PC-9 (cell line): ENCODE data around the gene GFY. TPM values are rescaled to one million over a fixed set of nuclear protein-coding genes. Genes with fewer than 3 reads are reported as not detected.

Source experiments
- BruUV-seq: library from RNA; stranded (reverse); fragments of 400-500 nt; replicated peaks from 2 replicates; lab custom pipeline; 2021; lab: Mats Ljungman, UMichigan
- CTCF ChIA-PET: fragments of 300-600 bp; sonication (Branson Sonifier 250); formaldehyde crosslinking; loops from one replicate; lab custom pipeline; 2022; ENCODE audit warnings: antibody characterized with exemption; lab: Charles Lee
- POLR2A ChIA-PET: fragments of 300-600 bp; sonication (Branson Sonifier 250); formaldehyde crosslinking; loops from one replicate; lab custom pipeline; 2022; ENCODE audit warnings: antibody characterized with exemption; ENCODE audit not compliant: unreplicated experiment; lab: Charles Lee
- DNase-seq, 2 experiments: peaks; one replicate each; pipeline versions ENCODE4 v3.0.0 to v3.0.0-alpha.2; 2015 to 2022; ENCODE audit warnings: mixed read lengths in 1 of 2
- H2AFZ ChIP-seq: fragments of 200-600 bp; sonication (generic); 2 replicates; pipeline ENCODE4 v1.8.1; 2017; ENCODE audit warnings: antibody characterized with exemption
- H3F3A ChIP-seq: fragments of 200-600 bp; sonication (generic); 2 replicates; pipeline ENCODE4 v1.8.1; 2017; ENCODE audit warnings: antibody characterized with exemption, mild to moderate bottlenecking, low read depth; ENCODE audit not compliant: insufficient read depth
- H3K27ac ChIP-seq: fragments of 200-600 bp; sonication (generic); 2 replicates; pipeline ENCODE4 v1.6.1; 2016; ENCODE audit warnings: mixed run types
- H3K27me3 ChIP-seq: fragments of 200-600 bp; sonication (generic); 2 replicates; pipeline ENCODE4 v1.6.1; 2016; ENCODE audit warnings: low read depth, mixed run types; ENCODE audit not compliant: insufficient read depth
- H3K36me3 ChIP-seq: fragments of 200-600 bp; sonication (generic); 2 replicates; pipeline ENCODE4 v1.6.1; 2016; ENCODE audit warnings: low read depth, mixed run types
- H3K4me1 ChIP-seq: fragments of 200-600 bp; sonication (generic); replicated peaks from 2 replicates; pipeline ENCODE4 v1.6.1; 2016; ENCODE audit warnings: mixed run types; ENCODE audit not compliant: insufficient read depth
- H3K4me2 ChIP-seq: fragments of 200-600 bp; sonication (generic); 2 replicates; pipeline ENCODE4 v1.6.1; 2017; ENCODE audit warnings: mixed run types
- H3K4me3 ChIP-seq: fragments of 200-600 bp; sonication (generic); 2 replicates; pipeline ENCODE4 v1.6.1; 2016; ENCODE audit warnings: mixed run types
- H3K79me2 ChIP-seq: fragments of 200-600 bp; sonication (generic); 2 replicates; pipeline ENCODE4 v1.6.1; 2017; ENCODE audit warnings: low read depth, mixed run types
- H3K9me2 ChIP-seq: fragments of 200-600 bp; sonication (generic); 2 replicates; pipeline ENCODE4 v1.8.1; 2017; ENCODE audit warnings: mild to moderate bottlenecking; ENCODE audit not compliant: insufficient read depth
- H3K9me3 ChIP-seq: fragments of 200-600 bp; sonication (generic); 2 replicates; pipeline ENCODE4 v1.8.1; 2016; ENCODE audit warnings: low read depth; ENCODE audit not compliant: insufficient read depth
- H4K20me1 ChIP-seq: fragments of 200-600 bp; sonication (generic); 2 replicates; pipeline ENCODE4 v1.8.1; 2017; ENCODE audit not compliant: insufficient read depth
- CTCF ChIP-seq: fragments of 200-600 bp; sonication (generic); conservative IDR thresholded peaks from 2 replicates; pipeline ENCODE4 v1.6.1; 2017; ENCODE audit warnings: mixed run types, antibody characterized with exemption, mild to moderate bottlenecking, moderate library complexity
- EZH2 ChIP-seq: fragments of 200-600 bp; sonication (generic); IDR thresholded peaks from 2 replicates; pipeline ENCODE4 v1.8.0; 2017; ENCODE audit warnings: antibody characterized with exemption, low read depth
- intact Hi-C: fragments of 100-400 bp; cut with micrococcal nuclease; formaldehyde crosslinking; loops from one replicate; pipeline ENCODE4 v1.10.0; 2022; ENCODE audit not compliant: unreplicated experiment
- total RNA-seq: library from RNA; stranded (reverse); gene quantifications from 2 replicates; pipeline ENCODE4 v1.2.3, GENCODE V29; 2021

GFY gene
- total RNA-seq, 1 experiment from 2014 or later: not detected

GRCh38 chr19:49434907-49435583 lies 9.9 kb downstream of the GFY start:
- Histone ChIP-seq H3K4me3 (no peak overlapping the region), H3K4me1 (no peaks in the 10 kb centered on the region), H3K27ac (no peak overlapping the region), H3K4me2 (no peak overlapping the region), H3K36me3 (no peaks in the 10 kb centered on the region), H4K20me1 (no peaks in the 10 kb centered on the region), H2AFZ (no peak overlapping the region), H3F3A (peaks cover 7% of the 10 kb centered on the region; the same call in 1 of the 2 replicates), H3K9me2 (no peaks in the 10 kb centered on the region), H3K27me3 (peaks cover 42% of the 10 kb centered on the region), H3K79me2 (no peaks in the 10 kb centered on the region), H3K9me3 (no peaks in the 10 kb centered on the region)
- intact Hi-C loops: no loop called here
- BruUV-seq: no TSS peak
- CTCF ChIA-PET: no interaction called here
- no peak for DNase-seq
- POLR2A ChIA-PET: no interaction called here
- TF ChIP-seq EZH2: no peak
- no peak for TF ChIP-seq CTCF

- no peaks in the 10 kb centered on the region for H3K36me3 ChIP-seq
Observed at GRCh38 chr19:49435670-49436069, 10.5 kb downstream of the GFY start.

GRCh38 chr19:49436381-49437017 lies 11.3 kb downstream of the GFY start:
- Histone ChIP-seq H3K9me3 (no peaks in the 10 kb centered on the region), H4K20me1 (no peaks in the 10 kb centered on the region), H3K4me2 (no peak overlapping the region), H3K27me3 (peaks cover 43% of the 10 kb centered on the region), H3K36me3 (no peaks in the 10 kb centered on the region), H3K27ac (no peak overlapping the region), H3K4me3 (no peak overlapping the region), H3F3A (peaks cover 15% of the 10 kb centered on the region; the same call in 1 of the 2 replicates), H3K9me2 (no peaks in the 10 kb centered on the region), H3K4me1 (no peaks in the 10 kb centered on the region), H3K79me2 (no peaks in the 10 kb centered on the region), H2AFZ (no peak overlapping the region)
- DNase-seq: no peak
- intact Hi-C loops: no loop called here
- no TSS peak for BruUV-seq
- no peak for TF ChIP-seq EZH2
- TF ChIP-seq CTCF: no peak
- ChIA-PET POLR2A (no interaction called here), CTCF (interaction anchor here (0.7 kb wide), 1 partner anchor 83 kb away, joined by 3 read pairs; no protein-coding TSS in a partner anchor)

More at GRCh38 chr19:49435670-49436069, 10.5 kb downstream of the GFY start:
- no peak overlapping the region for H3K27ac ChIP-seq
- no peaks in the 10 kb centered on the region for H3K4me1 ChIP-seq
- intact Hi-C loops: no loop called here
- H3K9me3 ChIP-seq: no peaks in the 10 kb centered on the region
- TF ChIP-seq EZH2 (no peak), CTCF (no peak)
- H3K4me3 ChIP-seq: no peak overlapping the region
- no peak overlapping the region for H3K4me2 ChIP-seq
- peaks cover 41% of the 10 kb centered on the region for H3K27me3 ChIP-seq
- DNase-seq: no peak
- CTCF ChIA-PET: no interaction called here
- POLR2A ChIA-PET: no interaction called here
- BruUV-seq: no TSS peak
- H3K79me2 ChIP-seq: no peaks in the 10 kb centered on the region
- H3F3A ChIP-seq: peaks cover 13% of the 10 kb centered on the region; the same call in 1 of the 2 replicates
- no peaks in the 10 kb centered on the region for H4K20me1 ChIP-seq
- H3K9me2 ChIP-seq: no peaks in the 10 kb centered on the region
- no peak overlapping the region for H2AFZ ChIP-seq
